HFF-Myc (cell line): ENCODE results near the gene MAST4.

Source experiments
- DNase-seq: peaks from one replicate; pipeline ENCODE4 v3.0.0-alpha.2; 2011; ENCODE audit warnings: low read depth; ENCODE audit errors: extremely low read depth
- H3K4me3 ChIP-seq: replicated peaks from 2 replicates; pipeline ENCODE4 v1.5.1; 2011; ENCODE audit warnings: low read depth, mild to moderate bottlenecking, control low read depth, low read length
- CTCF ChIP-seq: IDR thresholded peaks from 2 replicates; pipeline ENCODE4 v1.5.1; 2012; ENCODE audit warnings: mild to moderate bottlenecking, low read depth, low read length, control low read depth; ENCODE audit errors: missing control alignments

Gene MAST4

GRCh38 chr5:67205981-67206380 is 609.8 kb downstream of the MAST4 start:
- no peak overlapping the region for H3K4me3 ChIP-seq
- TF ChIP-seq CTCF = no peak
- DNase-seq = no peak

GRCh38 chr5:67206461-67206860 is 610.3 kb downstream of the MAST4 start:
- no peak for DNase-seq

GRCh38 chr5:67206929-67207328 is 610.7 kb downstream of the MAST4 start:
- TF ChIP-seq CTCF = no peak
- H3K4me3 ChIP-seq = no peak overlapping the region
- no peak for DNase-seq

More at GRCh38 chr5:67206461-67206860, 610.3 kb downstream of the MAST4 start:
- TF ChIP-seq CTCF = no peak
- no peak overlapping the region for H3K4me3 ChIP-seq

DNA sequence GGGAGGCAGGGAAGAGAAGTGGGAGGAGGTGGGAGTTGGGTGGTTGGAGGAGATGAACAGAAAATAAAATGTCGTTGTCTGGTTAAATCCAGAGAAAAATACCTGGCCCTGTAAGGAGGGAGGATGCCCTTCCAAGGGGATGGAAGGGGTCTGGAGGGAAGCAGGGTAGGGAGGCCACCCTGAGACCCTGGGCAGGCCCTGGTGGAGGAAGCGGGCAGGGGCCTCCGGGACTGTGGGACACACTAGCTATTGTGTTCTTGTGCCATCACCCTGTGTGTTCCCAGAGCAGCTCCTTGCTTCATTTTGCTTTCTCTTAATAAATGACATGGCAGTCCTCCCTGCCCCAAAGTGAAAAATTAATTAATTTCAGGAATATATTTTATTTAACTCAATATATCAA is 612.2 kb downstream of the MAST4 start:
- no peak overlapping the region for H3K4me3 ChIP-seq
- no peak for DNase-seq
- no peak for TF ChIP-seq CTCF

DNA sequence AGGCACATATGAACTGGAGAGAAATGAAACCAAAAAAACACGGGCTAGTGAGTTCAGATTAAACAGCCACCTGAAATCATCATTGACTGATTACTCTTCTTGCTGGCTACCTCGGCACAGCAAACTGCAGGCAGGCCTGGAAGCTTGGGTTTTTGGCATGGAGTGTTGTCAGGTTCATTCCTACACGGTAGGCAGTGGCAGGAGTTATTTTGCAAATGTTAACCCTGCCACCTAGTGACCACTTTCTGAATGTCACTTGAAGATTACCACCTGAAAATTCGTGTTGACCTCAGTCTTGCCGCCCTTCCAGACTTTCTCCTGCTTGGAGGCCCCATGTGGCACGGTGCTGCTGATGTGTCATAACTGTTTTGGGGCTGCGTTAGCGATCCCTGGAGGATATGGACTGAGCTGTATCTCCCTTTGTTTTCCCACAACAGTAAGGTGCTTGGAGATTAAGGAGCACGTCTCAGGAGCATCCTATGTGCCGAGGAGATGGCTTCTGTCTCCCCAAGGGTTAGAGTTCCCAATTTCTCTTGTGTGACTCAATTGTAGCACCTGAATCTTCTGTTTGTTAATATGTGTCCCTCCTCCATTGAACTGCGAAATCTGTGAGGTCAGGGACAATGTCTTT is 613.1 kb downstream of the MAST4 start:
- no peak overlapping the region for H3K4me3 ChIP-seq
- DNase-seq = peak; percentile 66
- peak; percentile 58 for TF ChIP-seq CTCF

DNA sequence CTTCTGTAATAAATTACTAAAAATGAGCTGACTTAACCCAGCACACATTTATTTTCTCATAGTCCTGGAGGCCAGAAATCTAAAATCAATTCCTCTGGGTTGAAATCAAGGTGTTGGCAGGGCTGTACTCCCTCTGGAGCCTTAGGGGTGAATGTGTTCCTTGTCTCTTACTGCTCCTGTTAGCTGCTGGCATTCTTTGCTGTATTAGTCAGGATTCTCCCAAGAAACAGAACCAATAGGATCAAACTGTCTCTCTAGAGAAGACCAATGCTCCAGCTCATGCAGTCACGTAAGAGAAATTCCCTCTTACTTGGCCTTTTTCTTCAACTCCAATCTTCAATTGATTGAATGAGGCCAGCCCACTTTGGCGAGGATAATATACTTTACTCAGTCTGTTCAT is 615.7 kb downstream of the MAST4 start:
- DNase-seq = no peak
- TF ChIP-seq CTCF = no peak
- no peak overlapping the region for H3K4me3 ChIP-seq

DNA sequence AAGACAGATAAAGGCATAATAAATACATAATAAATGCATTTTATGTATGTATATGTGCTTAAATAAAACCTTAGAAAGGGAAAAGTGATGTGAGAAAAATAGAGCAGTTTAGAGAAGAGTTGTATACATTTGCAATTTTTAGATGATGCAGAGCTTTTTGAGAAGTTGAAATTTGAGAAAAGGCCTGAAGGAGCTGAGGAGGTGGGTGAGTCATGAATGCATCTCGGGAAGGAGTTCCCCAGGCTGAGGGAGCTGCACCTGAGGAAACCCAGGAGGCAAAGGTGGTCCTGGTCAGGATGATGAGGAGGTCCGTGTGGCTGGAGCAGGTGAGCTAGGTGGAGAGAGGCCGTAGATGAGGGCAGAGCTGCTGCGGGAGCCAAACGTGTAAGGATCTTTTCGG is 617.8 kb downstream of the MAST4 start:
- no peak for TF ChIP-seq CTCF
- H3K4me3 ChIP-seq = no peak overlapping the region
- no peak for DNase-seq
